Parathyroid adenoma (tissue), 2 donors: ENCODE measurements around the gene ZNF688.

Experiments used
- H2AFZ ChIP-seq: fragments of 300-600 bp; sonication (generic); one replicate; pipeline ENCODE4 v1.7.0; 2017; ENCODE audit warnings: antibody characterized with exemption, mild to moderate bottlenecking
- H3K27ac ChIP-seq: fragments of 300-600 bp; sonication (generic); one replicate; pipeline ENCODE4 v1.7.0; 2017
- H3K27me3 ChIP-seq: fragments of 300-600 bp; sonication (generic); one replicate; pipeline ENCODE4 v1.7.0; 2017; ENCODE audit warnings: low read length; ENCODE audit not compliant: control insufficient read depth, insufficient read depth
- H3K36me3 ChIP-seq: fragments of 300-600 bp; sonication (generic); one replicate; pipeline ENCODE4 v1.7.0; 2017; ENCODE audit warnings: low read length; ENCODE audit not compliant: control insufficient read depth, insufficient read depth
- H3K4me1 ChIP-seq: fragments of 300-600 bp; sonication (generic); one replicate; pipeline ENCODE4 v1.7.0; 2017; ENCODE audit warnings: control low read depth
- H3K4me2 ChIP-seq: fragments of 300-600 bp; sonication (generic); one replicate; pipeline ENCODE4 v1.7.0; 2017; ENCODE audit warnings: low read length
- H3K4me3 ChIP-seq: fragments of 300-600 bp; sonication (generic); one replicate; pipeline ENCODE4 v1.7.0; 2017; ENCODE audit warnings: low read depth, low read length
- H3K79me2 ChIP-seq: fragments of 300-600 bp; sonication (generic); one replicate; pipeline ENCODE4 v1.7.0; 2017; ENCODE audit warnings: control low read depth
- H3K9ac ChIP-seq: fragments of 300-600 bp; sonication (generic); one replicate; pipeline ENCODE4 v1.7.0; 2017; ENCODE audit warnings: mild to moderate bottlenecking
- H3K9me3 ChIP-seq: fragments of 300-600 bp; sonication (generic); one replicate; pipeline ENCODE4 v1.7.0; 2017; ENCODE audit warnings: low read length; ENCODE audit not compliant: control insufficient read depth
- CTCF ChIP-seq: fragments of 300-600 bp; sonication (generic); IDR thresholded peaks from one replicate; pipeline ENCODE4 v1.7.0; 2017; ENCODE audit warnings: antibody characterized with exemption, mild to moderate bottlenecking
- donor health status: primary hyperparathyroidism.

The ZNF688 gene

GRCh38 chr16:30533146-30533522 lies 38.4 kb downstream of the ZNF688 start:
- peaks cover 12% of the 10 kb centered on the region for H3K79me2 ChIP-seq
- H2AFZ ChIP-seq = no peak overlapping the region
- no peaks in the 10 kb centered on the region for H3K36me3 ChIP-seq
- no peaks in the 10 kb centered on the region for H3K27me3 ChIP-seq
- H3K4me3 ChIP-seq = no peak overlapping the region
- peaks cover 12% of the 10 kb centered on the region for H3K4me1 ChIP-seq
- TF ChIP-seq CTCF = no peak
- no peaks in the 10 kb centered on the region for H3K9me3 ChIP-seq
- no peak overlapping the region for H3K4me2 ChIP-seq
- no peak overlapping the region for H3K9ac ChIP-seq
- no peak overlapping the region for H3K27ac ChIP-seq

- no peaks in the 10 kb centered on the region for H3K36me3 ChIP-seq
- H3K27ac ChIP-seq = no peak overlapping the region
- H3K4me1 ChIP-seq = peaks cover 19% of the 10 kb centered on the region
- H3K9ac ChIP-seq = no peak overlapping the region
- peaks cover 12% of the 10 kb centered on the region for H3K79me2 ChIP-seq
- no peak overlapping the region for H2AFZ ChIP-seq
- H3K4me2 ChIP-seq = no peak overlapping the region
- H3K27me3 ChIP-seq = no peaks in the 10 kb centered on the region
- TF ChIP-seq CTCF = no peak
- H3K9me3 ChIP-seq = no peaks in the 10 kb centered on the region
- no peak overlapping the region for H3K4me3 ChIP-seq
These were observed 39.0 kb downstream of the ZNF688 start for GRCh38 chr16:30532285-30533145.

GRCh38 chr16:30530163-30531037 lies 41.1 kb downstream of the ZNF688 start:
- no peak overlapping the region for H3K9ac ChIP-seq
- no peak overlapping the region for H3K4me2 ChIP-seq
- no peaks in the 10 kb centered on the region for H3K36me3 ChIP-seq
- H3K27me3 ChIP-seq = no peaks in the 10 kb centered on the region
- no peak overlapping the region for H2AFZ ChIP-seq
- peaks cover 12% of the 10 kb centered on the region for H3K79me2 ChIP-seq
- H3K4me1 ChIP-seq = peaks cover 15% of the 10 kb centered on the region
- H3K9me3 ChIP-seq = no peaks in the 10 kb centered on the region
- TF ChIP-seq CTCF = no peak
- H3K4me3 ChIP-seq = no peak overlapping the region
- H3K27ac ChIP-seq = no peak overlapping the region

GRCh38 chr16:30528799-30529457 lies 42.6 kb downstream of the ZNF688 start:
- Histone ChIP-seq H3K9me3 (no peaks in the 10 kb centered on the region), H3K36me3 (no peaks in the 10 kb centered on the region), H3K4me1 (peaks cover 11% of the 10 kb centered on the region), H3K27me3 (no peaks in the 10 kb centered on the region), H3K9ac (no peak overlapping the region), H2AFZ (no peak overlapping the region), H3K4me3 (no peak overlapping the region), H3K79me2 (peaks cover 12% of the 10 kb centered on the region), H3K27ac (peak overlapping the region; percentile 15), H3K4me2 (no peak overlapping the region)
- no peak for TF ChIP-seq CTCF
